SK-N-SH (cell line): ENCODE results near the gene SLCO3A1. TPM values are rescaled to one million over a fixed set of nuclear protein-coding genes. Genes with fewer than 3 reads are reported as not detected.

ENCODE experiments used
- CTCF ChIA-PET: fragments of 300-600, 350-600 bp; formaldehyde crosslinking; extraction: SDS; loops from one replicate; lab custom pipeline; 2021; lab: Yijun Ruan, JAX
- POLR2A ChIA-PET: fragments of 350-600 bp; sonication (Branson Sonifier 250); formaldehyde crosslinking; extraction: SDS; loops from one replicate; lab custom pipeline; 2020; ENCODE audit warnings: antibody characterized with exemption, inconsistent platforms; lab: Yijun Ruan, JAX
- DNase-seq: peaks from one replicate; pipeline ENCODE4 v3.0.0; 2012
- H2AFZ ChIP-seq: fragments of 200-600 bp; sonication (generic); 2 replicates; pipeline ENCODE4 v1.8.1; 2016; ENCODE audit warnings: antibody characterized with exemption, mild to moderate bottlenecking, low read depth
- H3F3A ChIP-seq: fragments of 200-600 bp; sonication (generic); replicated peaks from 2 replicates; pipeline ENCODE3; 2016; ENCODE audit warnings: antibody characterized with exemption, mild to moderate bottlenecking; ENCODE audit not compliant: insufficient read depth
- H3K27ac ChIP-seq, 2 experiments: fragments of 200-500 bp in 1 of 2; fragments of 200-600 bp in 1 of 2; sonication (Bioruptor generic) in 1 of 2; sonication (generic), shearing (Covaris generic) in 1 of 2; 2 replicates each; pipeline versions ENCODE4 v1.5.1 to v1.6.1; 2014 to 2016; ENCODE audit warnings: low read depth in 2 of 2, inconsistent platforms in 1 of 2, low read length in 1 of 2, mild to moderate bottlenecking in 1 of 2, mixed read lengths in 1 of 2
- H3K27me3 ChIP-seq: fragments of 200-600 bp; sonication (generic), shearing (Covaris generic); 2 replicates; pipeline ENCODE4 v1.6.1; 2016; ENCODE audit warnings: mixed run types; ENCODE audit not compliant: insufficient read depth
- H3K36me3 ChIP-seq, 2 experiments: fragments of 200-500 bp in 1 of 2; fragments of 200-600 bp in 1 of 2; sonication (Bioruptor generic) in 1 of 2; sonication (generic) in 1 of 2; replicated peaks in 1 of 2; 2 replicates each; pipeline versions ENCODE3 to v1.5.1; 2014 to 2016; ENCODE audit warnings: low read length in 1 of 2, mild to moderate bottlenecking in 1 of 2; ENCODE audit not compliant: insufficient read depth in 2 of 2, control insufficient read depth in 1 of 2
- H3K4me1 ChIP-seq, 2 experiments: fragments of 200-500 bp in 1 of 2; fragments of 200-600 bp in 1 of 2; sonication (Bioruptor generic) in 1 of 2; sonication (generic), shearing (Covaris generic) in 1 of 2; 2 replicates each; pipeline versions ENCODE4 v1.5.1 to v1.6.1; 2014 to 2016; ENCODE audit warnings: low read depth in 1 of 2, low read length in 1 of 2, mixed run types in 1 of 2; ENCODE audit not compliant: insufficient read depth in 2 of 2, control insufficient read depth in 1 of 2
- H3K4me2 ChIP-seq: fragments of 200-600 bp; sonication (generic), shearing (Covaris generic); 2 replicates; pipeline ENCODE4 v1.6.1; 2017; ENCODE audit warnings: mixed run types
- H3K4me3 ChIP-seq, 2 experiments: fragments of 200-500 bp in 1 of 2; fragments of 200-600 bp in 1 of 2; sonication (Bioruptor generic) in 1 of 2; sonication (generic), shearing (Covaris generic) in 1 of 2; 2 replicates each; pipeline versions ENCODE4 v1.5.1 to v1.8.1; 2014 to 2016; ENCODE audit warnings: low read depth in 2 of 2, inconsistent platforms in 1 of 2, low read length in 1 of 2, mild to moderate bottlenecking in 1 of 2, mixed read lengths in 1 of 2, moderate library complexity in 1 of 2
- H3K79me2 ChIP-seq: fragments of 200-600 bp; sonication (generic); 2 replicates; pipeline ENCODE4 v1.8.1; 2017; ENCODE audit warnings: mild to moderate bottlenecking; ENCODE audit not compliant: insufficient read depth
- H3K9ac ChIP-seq: fragments of 200-600 bp; sonication (generic); 2 replicates; pipeline ENCODE4 v1.6.1; 2017; ENCODE audit warnings: mixed run types
- H3K9me2 ChIP-seq: fragments of 200-600 bp; sonication (generic); 2 replicates; pipeline ENCODE4 v1.6.1; 2017; ENCODE audit warnings: mixed run types
- H3K9me3 ChIP-seq: fragments of 200-600 bp; sonication (generic); 2 replicates; pipeline ENCODE4 v1.6.1; 2017; ENCODE audit warnings: mixed run types, mild to moderate bottlenecking, moderate library complexity
- H4K20me1 ChIP-seq: fragments of 200-600 bp; sonication (generic); 2 replicates; pipeline ENCODE4 v1.6.1; 2017; ENCODE audit warnings: mild to moderate bottlenecking, mixed run types; ENCODE audit not compliant: insufficient read depth
- FOXJ3 ChIP-seq: sonication (generic); formaldehyde crosslinking; IDR thresholded peaks from 2 replicates; pipeline ENCODE4 v1.5.1; 2020; ENCODE audit warnings: mild to moderate bottlenecking, missing genetic modification reagents
- GABPA ChIP-seq: IDR thresholded peaks from 2 replicates; pipeline ENCODE4 v1.4.0; 2012; ENCODE audit warnings: low read depth, mild to moderate bottlenecking
- NRF1 ChIP-seq: IDR thresholded peaks from 2 replicates; pipeline ENCODE4 v1.6.1; 2012; ENCODE audit warnings: low read depth, mild to moderate bottlenecking, low read length
- PBX3 ChIP-seq: IDR thresholded peaks from 2 replicates; pipeline ENCODE4; 2012
- RCOR1 ChIP-seq: fragments of 150-350 bp; IDR thresholded peaks from 2 replicates; pipeline ENCODE4 v1.6.1; 2017; ENCODE audit warnings: antibody characterized with exemption, low read length
- REST ChIP-seq: IDR thresholded peaks from 2 replicates; pipeline ENCODE4 v1.6.1; 2012; ENCODE audit warnings: mild to moderate bottlenecking, low read depth, low read length, moderate library complexity
- SIN3A ChIP-seq: IDR thresholded peaks from 2 replicates; pipeline ENCODE4 v1.6.1; 2012; ENCODE audit warnings: low read depth, mild to moderate bottlenecking, low read length, moderate library complexity, borderline replicate concordance
- TAF1 ChIP-seq: IDR thresholded peaks from 2 replicates; pipeline ENCODE4 v1.6.1; 2012; ENCODE audit warnings: low read depth, mild to moderate bottlenecking, low read length, moderate library complexity, borderline replicate concordance
- TEAD4 ChIP-seq: IDR thresholded peaks from 2 replicates; pipeline ENCODE4 v1.4.0; 2012; ENCODE audit warnings: mild to moderate bottlenecking, borderline replicate concordance; ENCODE audit not compliant: insufficient read depth
- ZBTB33 ChIP-seq: IDR thresholded peaks from 2 replicates; pipeline ENCODE4 v1.4.0; 2012; ENCODE audit warnings: low read depth, borderline replicate concordance
- WGBS: methylation state at CpG from one replicate; pipeline ENCODE4 v1.1.6; 2017; ENCODE audit warnings: low lambda C conversion rate; 5-methylcytosine and 5-hydroxymethylcytosine counted together
- polyA plus RNA-seq, 3 experiments: library from polyadenylated mRNA; depleted of rRNA; stranded (reverse); fragments of >200 nt; gene quantifications; 2 replicates each; pipeline ENCODE4 v1.2.3, GENCODE V29; 2012

The SLCO3A1 gene
- polyA plus RNA-seq, 1 of the 3 experiments (the other 2 are of a cell fraction): 19.7 TPM

GRCh38 chr15:91880373-91880772, 26.9 kb downstream of the SLCO3A1 start (continued):
- TF ChIP-seq TEAD4 (no peak), ZBTB33 (no peak), PBX3 (no peak), NRF1 (no peak)
- TF ChIP-seq, all 33 proteins: peak for 0

- no peaks in the 10 kb centered on the region for H4K20me1 ChIP-seq
- H3K27ac ChIP-seq: no peak overlapping the region
- CTCF ChIA-PET: interaction anchor here (1.2 to 2.7 kb wide), 4 partner anchors 16 to 635 kb away, joined by 4 to 7 read pairs (median 4); no protein-coding TSS in a partner anchor
- H3K9me3 ChIP-seq: no peaks in the 10 kb centered on the region
- WGBS: 97% methylated on average over 9 of the region's 9 CpGs
- 0 out of 2 replicates have a peak, but pooled peaks cover under 1% of the 10 kb centered on the region for H3K79me2 ChIP-seq
- no peak for DNase-seq
- no peak overlapping the region for H2AFZ ChIP-seq
- no peak overlapping the region for H3K4me3 ChIP-seq
- POLR2A ChIA-PET: no interaction called here
- no peak for TF ChIP-seq FOXJ3 (CRISPR knock-in tag)
- TF ChIP-seq TAF1: no peak
- no peak for TF ChIP-seq GABPA
- TF ChIP-seq TEAD4: no peak
- no peak for TF ChIP-seq RCOR1
- no peak for TF ChIP-seq PBX3
- no peak for TF ChIP-seq REST
- no peak for TF ChIP-seq SIN3A
- H3K36me3 ChIP-seq: no peaks in the 10 kb centered on the region
- no peaks in the 10 kb centered on the region for H3F3A ChIP-seq
- no peak overlapping the region for H3K9ac ChIP-seq
- no peaks in the 10 kb centered on the region for H3K9me2 ChIP-seq
- H3K27me3 ChIP-seq: no peaks in the 10 kb centered on the region
- peaks cover 0 to 7% of the 10 kb centered on the region in 2 experiments for H3K4me1 ChIP-seq
- no peak overlapping the region for H3K4me2 ChIP-seq
These were observed 28.2 kb downstream of the SLCO3A1 start for GRCh38 chr15:91881569-91882297.
